PC-9 (cell line): ENCODE measurements around the gene SLC66A2. TPM values are rescaled to one million over a fixed set of nuclear protein-coding genes. Genes with fewer than 3 reads are reported as not detected.

Experiments
- BruUV-seq: library from RNA; stranded (reverse); fragments of 400-500 nt; replicated peaks from 2 replicates; lab custom pipeline; 2021; lab: Mats Ljungman, UMichigan
- CTCF ChIA-PET: fragments of 300-600 bp; sonication (Branson Sonifier 250); formaldehyde crosslinking; loops from one replicate; lab custom pipeline; 2022; ENCODE audit warnings: antibody characterized with exemption; lab: Charles Lee
- POLR2A ChIA-PET: fragments of 300-600 bp; sonication (Branson Sonifier 250); formaldehyde crosslinking; loops from one replicate; lab custom pipeline; 2022; ENCODE audit warnings: antibody characterized with exemption; ENCODE audit not compliant: unreplicated experiment; lab: Charles Lee
- DNase-seq, 2 experiments: peaks; one replicate each; pipeline versions ENCODE4 v3.0.0 to v3.0.0-alpha.2; 2015 to 2022; ENCODE audit warnings: mixed read lengths in 1 of 2
- H2AFZ ChIP-seq: fragments of 200-600 bp; sonication (generic); 2 replicates; pipeline ENCODE4 v1.8.1; 2017; ENCODE audit warnings: antibody characterized with exemption
- H3F3A ChIP-seq: fragments of 200-600 bp; sonication (generic); 2 replicates; pipeline ENCODE4 v1.8.1; 2017; ENCODE audit warnings: antibody characterized with exemption, mild to moderate bottlenecking, low read depth; ENCODE audit not compliant: insufficient read depth
- H3K27ac ChIP-seq: fragments of 200-600 bp; sonication (generic); 2 replicates; pipeline ENCODE4 v1.6.1; 2016; ENCODE audit warnings: mixed run types
- H3K27me3 ChIP-seq: fragments of 200-600 bp; sonication (generic); 2 replicates; pipeline ENCODE4 v1.6.1; 2016; ENCODE audit warnings: low read depth, mixed run types; ENCODE audit not compliant: insufficient read depth
- H3K36me3 ChIP-seq: fragments of 200-600 bp; sonication (generic); 2 replicates; pipeline ENCODE4 v1.6.1; 2016; ENCODE audit warnings: low read depth, mixed run types
- H3K4me1 ChIP-seq: fragments of 200-600 bp; sonication (generic); replicated peaks from 2 replicates; pipeline ENCODE4 v1.6.1; 2016; ENCODE audit warnings: mixed run types; ENCODE audit not compliant: insufficient read depth
- H3K4me2 ChIP-seq: fragments of 200-600 bp; sonication (generic); 2 replicates; pipeline ENCODE4 v1.6.1; 2017; ENCODE audit warnings: mixed run types
- H3K4me3 ChIP-seq: fragments of 200-600 bp; sonication (generic); 2 replicates; pipeline ENCODE4 v1.6.1; 2016; ENCODE audit warnings: mixed run types
- H3K79me2 ChIP-seq: fragments of 200-600 bp; sonication (generic); 2 replicates; pipeline ENCODE4 v1.6.1; 2017; ENCODE audit warnings: low read depth, mixed run types
- H3K9me2 ChIP-seq: fragments of 200-600 bp; sonication (generic); 2 replicates; pipeline ENCODE4 v1.8.1; 2017; ENCODE audit warnings: mild to moderate bottlenecking; ENCODE audit not compliant: insufficient read depth
- H3K9me3 ChIP-seq: fragments of 200-600 bp; sonication (generic); 2 replicates; pipeline ENCODE4 v1.8.1; 2016; ENCODE audit warnings: low read depth; ENCODE audit not compliant: insufficient read depth
- H4K20me1 ChIP-seq: fragments of 200-600 bp; sonication (generic); 2 replicates; pipeline ENCODE4 v1.8.1; 2017; ENCODE audit not compliant: insufficient read depth
- CTCF ChIP-seq: fragments of 200-600 bp; sonication (generic); conservative IDR thresholded peaks from 2 replicates; pipeline ENCODE4 v1.6.1; 2017; ENCODE audit warnings: mixed run types, antibody characterized with exemption, mild to moderate bottlenecking, moderate library complexity
- EZH2 ChIP-seq: fragments of 200-600 bp; sonication (generic); IDR thresholded peaks from 2 replicates; pipeline ENCODE4 v1.8.0; 2017; ENCODE audit warnings: antibody characterized with exemption, low read depth
- intact Hi-C: fragments of 100-400 bp; cut with micrococcal nuclease; formaldehyde crosslinking; loops from one replicate; pipeline ENCODE4 v1.10.0; 2022; ENCODE audit not compliant: unreplicated experiment
- total RNA-seq: library from RNA; stranded (reverse); gene quantifications from 2 replicates; pipeline ENCODE4 v1.2.3, GENCODE V29; 2021

SLC66A2 gene
- total RNA-seq, 1 experiment from 2014 or later: 24.3 TPM

GRCh38 chr18:79861687-79862086, 89.8 kb downstream of the SLC66A2 start:
- H3K27ac ChIP-seq: no peak overlapping the region
- H3K9me3 ChIP-seq: no peaks in the 10 kb centered on the region
- no peaks in the 10 kb centered on the region for H3K4me1 ChIP-seq
- H3K79me2 ChIP-seq: no peaks in the 10 kb centered on the region
- H4K20me1 ChIP-seq: no peaks in the 10 kb centered on the region
- no peak for DNase-seq
- no peak overlapping the region for H3K4me3 ChIP-seq
- H3K9me2 ChIP-seq: no peaks in the 10 kb centered on the region
- H2AFZ ChIP-seq: no peak overlapping the region
- H3K4me2 ChIP-seq: no peak overlapping the region
- intact Hi-C loops: no loop called here
- peaks cover 51% of the 10 kb centered on the region for H3K27me3 ChIP-seq
- no peaks in the 10 kb centered on the region for H3K36me3 ChIP-seq
- no TSS peak for BruUV-seq
- CTCF ChIA-PET: no interaction called here
- POLR2A ChIA-PET: no interaction called here
- TF ChIP-seq EZH2: no peak
- TF ChIP-seq CTCF: no peak
- H3F3A ChIP-seq: no peaks in the 10 kb centered on the region

GRCh38 chr18:79859314-79859713, 92.1 kb downstream of the SLC66A2 start:
- Histone ChIP-seq H3K9me3 (no peaks in the 10 kb centered on the region), H3K79me2 (no peaks in the 10 kb centered on the region), H3K9me2 (no peaks in the 10 kb centered on the region), H3K27me3 (peaks cover 59% of the 10 kb centered on the region), H3K36me3 (no peaks in the 10 kb centered on the region), H3K27ac (no peak overlapping the region), H3K4me2 (no peak overlapping the region), H3F3A (no peaks in the 10 kb centered on the region), H4K20me1 (no peaks in the 10 kb centered on the region), H3K4me1 (peaks cover 16% of the 10 kb centered on the region), H3K4me3 (no peak overlapping the region), H2AFZ (no peak overlapping the region)
- ChIA-PET CTCF (no interaction called here), POLR2A (no interaction called here)
- no peak for TF ChIP-seq EZH2
- TF ChIP-seq CTCF: no peak
- intact Hi-C loops: no loop called here
- no TSS peak for BruUV-seq
- no peak for DNase-seq

GRCh38 chr18:79857082-79857671, 94.3 kb downstream of the SLC66A2 start:
- ChIA-PET CTCF (no interaction called here), POLR2A (interaction anchor here (0.6 kb wide), 1 partner anchor 12 kb away, joined by 3 read pairs; no protein-coding TSS in a partner anchor)
- Histone ChIP-seq H3K4me2 (no peak overlapping the region), H3F3A (no peaks in the 10 kb centered on the region), H3K4me1 (peaks cover 16% of the 10 kb centered on the region), H3K4me3 (no peak overlapping the region), H2AFZ (no peak overlapping the region), H3K9me2 (no peaks in the 10 kb centered on the region), H3K9me3 (no peaks in the 10 kb centered on the region), H4K20me1 (no peaks in the 10 kb centered on the region), H3K79me2 (no peaks in the 10 kb centered on the region), H3K27ac (no peak overlapping the region), H3K27me3 (peaks cover 50% of the 10 kb centered on the region), H3K36me3 (no peaks in the 10 kb centered on the region)
- no peak for DNase-seq
- BruUV-seq: no TSS peak
- no peak for TF ChIP-seq CTCF
- TF ChIP-seq EZH2: no peak
- intact Hi-C loops: no loop called here
